Right lobe of liver (tissue), 6 donors: ENCODE data around the gene AGFG2. TPM values are rescaled to one million over a fixed set of nuclear protein-coding genes. Genes with fewer than 3 reads are reported as not detected.
A peak's percentile ranks its signal among the peaks of the same experiment; 100 is the strongest.

Experiments used
- ATAC-seq, 4 donors: fragments of 200-7000 bp; cut with Tn5 transposase; one replicate each; pipeline ENCODE4 v1.9.1; 2020; ENCODE audit warnings: mild to moderate bottlenecking in 4 of 4, moderate library complexity in 4 of 4
- DNase-seq, 3 donors: peaks; one replicate each; pipeline ENCODE4 v3.0.0-alpha.2; 2020
- H3K27ac ChIP-seq, 3 donors: fragments of 200-600 bp; one replicate each; pipeline ENCODE4 v1.8.0; 2022
- H3K27me3 ChIP-seq, 2 donors: fragments of 200-600 bp; one replicate each; pipeline ENCODE4 v1.8.0; 2022
- H3K36me3 ChIP-seq, 4 donors: fragments of 200-600 bp; sonication (generic) in 1 of 4; one replicate each; pipeline versions ENCODE4 v1.5.1 to v1.8.0; 2017 to 2022; ENCODE audit warnings: control low read depth in 1 of 4
- H3K4me1 ChIP-seq, 4 donors: fragments of 200-600 bp; sonication (generic) in 1 of 4; one replicate each; pipeline versions ENCODE4 v1.5.1 to v1.8.0; 2017 to 2022; ENCODE audit warnings: control low read depth in 1 of 4
- H3K4me3 ChIP-seq, 3 donors: fragments of 200-600 bp; one replicate each; pipeline ENCODE4 v1.8.0; 2022
- H3K9me3 ChIP-seq, 4 donors: fragments of 200-600 bp; sonication (generic) in 1 of 4; one replicate each; pipeline versions ENCODE4 v1.5.1 to v1.8.0; 2017 to 2022; ENCODE audit warnings: control low read depth in 1 of 4
- POLR2A ChIP-seq: fragments of 450-650 bp; IDR thresholded peaks from one replicate; pipeline ENCODE4 v1.6.1; 2017; ENCODE audit warnings: antibody characterized with exemption, mild to moderate bottlenecking
- WGBS: methylation state at CpG from one replicate; pipeline ENCODE4 v1.1.6; 2018; ENCODE audit warnings: low coverage, low lambda C conversion rate; ENCODE audit not compliant: insufficient coverage; ENCODE audit errors: missing lambda C conversion rate; 5-methylcytosine and 5-hydroxymethylcytosine counted together
- intact Hi-C, 2 donors: fragments of 100-400 bp; cut with DNase I; formaldehyde crosslinking; loops; one replicate each; pipeline versions ENCODE4 v1.11.2 to v1.14.1; 2022
- total RNA-seq, 6 experiments: library from RNA; depleted of rRNA in 2 of 6; stranded (reverse); fragments of >200 nt in 2 of 6; fragmentation: NEBNext Ultra II Directional in 3 of 6; extraction: Animal tissue kit (Norgen Biotek cat#: 25700) in 3 of 6; gene quantifications; one replicate each; pipeline versions ENCODE4 v1.1.0 to v1.2.4, GENCODE V29; 2016 to 2023
- TF ChIP-seq, protein P1 (sequence below), 4 donors: fragments of 200-600 bp in 3 of 4; fragments of 450-650 bp in 1 of 4; IDR thresholded peaks; one replicate each; pipeline versions ENCODE4 v1.5.1 to v1.8.0; 2016 to 2022; ENCODE audit warnings: antibody characterized with exemption in 4 of 4, mild to moderate bottlenecking in 2 of 4
- donor health status: DM: no; HTN: yes; CAD: no.
- donor health status: DM: no; HTN: no; CAD: no.
- donor health status: DM: no; HTN: no; CAD: no.
- donor health status: DM: no; HTN: yes; CAD: no.
- donor health status: DM: no; HTN: yes; CAD: no.

AGFG2 gene
- total RNA-seq, 6 experiments from 2014 or later = 52.9 to 86.3 (median 69.8) TPM

DNA sequence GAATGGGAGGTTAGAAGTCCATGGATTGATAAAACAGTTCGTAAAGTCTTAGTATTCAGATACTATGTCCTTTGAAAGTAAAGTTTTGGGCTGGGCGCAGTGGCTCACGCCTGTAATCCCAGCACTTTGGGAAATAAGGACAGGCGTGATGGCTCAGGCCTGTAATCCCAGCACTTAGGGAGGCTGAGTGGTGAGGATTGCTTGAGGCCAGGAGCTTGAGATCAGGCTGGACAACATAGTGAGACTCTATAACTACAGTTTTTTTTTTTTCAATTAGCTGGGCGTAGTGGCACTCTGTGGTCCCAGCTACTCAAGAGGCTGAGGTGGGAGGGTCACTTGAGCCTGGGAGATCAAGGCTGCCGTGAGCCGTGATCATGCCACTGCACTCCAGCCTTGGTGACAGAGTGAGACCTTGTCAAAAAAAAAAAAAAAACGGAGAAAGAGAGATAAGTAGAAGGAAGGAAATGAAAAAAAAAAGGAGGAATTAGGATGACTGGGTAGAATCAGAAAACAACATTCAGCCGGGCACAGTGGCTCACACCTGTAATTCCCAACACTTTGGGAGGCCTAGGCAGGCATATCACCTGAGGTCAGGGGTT, 25.7 kb upstream of the AGFG2 start:
- no peaks in the 10 kb centered on the region for H3K36me3 ChIP-seq
- no peaks in the 10 kb centered on the region for H3K9me3 ChIP-seq
- DNase-seq = no peak
- no peak overlapping the region for H3K4me3 ChIP-seq
- WGBS = 77% methylated on average over 9 of the region's 9 CpGs
- TF ChIP-seq POLR2A = no peak
- TF ChIP-seq, protein P1, sequence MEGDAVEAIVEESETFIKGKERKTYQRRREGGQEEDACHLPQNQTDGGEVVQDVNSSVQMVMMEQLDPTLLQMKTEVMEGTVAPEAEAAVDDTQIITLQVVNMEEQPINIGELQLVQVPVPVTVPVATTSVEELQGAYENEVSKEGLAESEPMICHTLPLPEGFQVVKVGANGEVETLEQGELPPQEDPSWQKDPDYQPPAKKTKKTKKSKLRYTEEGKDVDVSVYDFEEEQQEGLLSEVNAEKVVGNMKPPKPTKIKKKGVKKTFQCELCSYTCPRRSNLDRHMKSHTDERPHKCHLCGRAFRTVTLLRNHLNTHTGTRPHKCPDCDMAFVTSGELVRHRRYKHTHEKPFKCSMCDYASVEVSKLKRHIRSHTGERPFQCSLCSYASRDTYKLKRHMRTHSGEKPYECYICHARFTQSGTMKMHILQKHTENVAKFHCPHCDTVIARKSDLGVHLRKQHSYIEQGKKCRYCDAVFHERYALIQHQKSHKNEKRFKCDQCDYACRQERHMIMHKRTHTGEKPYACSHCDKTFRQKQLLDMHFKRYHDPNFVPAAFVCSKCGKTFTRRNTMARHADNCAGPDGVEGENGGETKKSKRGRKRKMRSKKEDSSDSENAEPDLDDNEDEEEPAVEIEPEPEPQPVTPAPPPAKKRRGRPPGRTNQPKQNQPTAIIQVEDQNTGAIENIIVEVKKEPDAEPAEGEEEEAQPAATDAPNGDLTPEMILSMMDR (IDR thresholded peaks at IDR 0.05) = no peak
- H3K27me3 ChIP-seq = no peaks in the 10 kb centered on the region
- no peak for ATAC-seq
- H3K4me1 ChIP-seq = no peaks in the 10 kb centered on the region
- intact Hi-C loops = no loop called here
- H3K27ac ChIP-seq = no peak overlapping the region

DNA sequence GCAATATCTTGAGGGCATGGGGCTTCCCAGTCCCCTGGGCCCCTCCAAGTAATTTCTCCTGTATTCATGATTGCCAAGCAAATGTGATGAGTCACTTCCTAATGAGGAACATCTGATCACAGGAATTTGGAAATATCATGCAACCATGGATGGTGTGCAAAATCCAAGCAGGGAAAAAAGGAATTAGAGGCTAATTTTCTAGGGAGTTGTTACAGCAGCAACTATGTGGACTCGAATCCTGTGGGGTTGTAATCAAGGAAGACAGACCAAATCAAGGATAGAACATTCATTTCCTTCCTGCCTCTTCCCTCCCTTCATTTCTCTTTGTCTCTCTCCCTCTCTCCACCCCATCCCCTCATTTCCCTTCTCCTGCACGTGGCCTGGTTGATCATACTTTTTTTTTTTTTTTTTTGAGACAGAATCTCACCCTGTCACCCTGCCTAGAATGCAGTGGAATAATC, 23.9 kb upstream of the AGFG2 start:
- 47% methylated on average over 2 of the region's 2 CpGs for WGBS
- H3K4me1 ChIP-seq = no peaks in the 10 kb centered on the region
- H3K4me3 ChIP-seq = no peak overlapping the region
- H3K27ac ChIP-seq = no peak overlapping the region
- H3K9me3 ChIP-seq = no peaks in the 10 kb centered on the region
- no peaks in the 10 kb centered on the region for H3K27me3 ChIP-seq
- ATAC-seq (peak in 1 of 4 donors; percentile 41), DNase-seq (no peak)
- intact Hi-C loops = no loop called here
- no peaks in the 10 kb centered on the region for H3K36me3 ChIP-seq
- TF ChIP-seq, protein P1 (IDR thresholded peaks at IDR 0.05) = no peak
- no peak for TF ChIP-seq POLR2A

DNA sequence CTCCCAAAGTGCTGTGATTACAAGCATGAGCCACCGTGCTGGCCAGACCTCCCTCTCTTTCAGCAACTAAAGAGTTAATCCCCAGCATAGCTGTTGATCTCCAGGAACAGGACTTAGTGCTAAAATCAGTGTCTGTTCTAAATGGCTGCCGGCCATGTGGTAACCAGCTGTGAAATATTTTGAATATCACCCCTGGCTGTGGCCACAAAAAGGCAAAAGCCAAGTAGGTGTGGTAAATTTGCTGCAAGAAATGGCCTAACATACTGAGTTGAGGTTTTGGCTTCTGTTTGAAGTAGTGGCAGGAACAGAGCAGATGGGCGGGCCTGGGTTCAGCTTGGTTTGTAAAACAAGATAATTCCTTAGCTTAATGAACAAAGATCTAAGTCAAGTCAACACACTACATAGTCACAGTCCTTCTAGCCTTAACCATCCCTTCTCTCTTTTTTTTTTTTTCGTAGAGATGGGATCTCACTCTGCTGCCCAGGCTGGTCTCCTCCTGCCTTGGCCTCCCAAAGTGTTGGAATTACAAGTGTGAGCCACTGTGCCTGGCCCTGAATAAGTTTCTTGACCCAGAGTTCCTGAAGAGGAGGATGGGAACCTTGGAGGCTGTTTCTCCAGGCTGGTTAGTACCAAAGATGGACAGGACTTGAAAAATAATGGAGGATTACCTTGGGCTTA, 22.7 kb upstream of the AGFG2 start:
- ATAC-seq (no peak), DNase-seq (no peak)
- no peak overlapping the region for H3K27ac ChIP-seq
- H3K4me3 ChIP-seq = no peak overlapping the region
- no peaks in the 10 kb centered on the region for H3K36me3 ChIP-seq
- H3K27me3 ChIP-seq = no peaks in the 10 kb centered on the region
- WGBS = 69% methylated on average over 4 of the region's 4 CpGs
- intact Hi-C loops = no loop called here
- TF ChIP-seq, protein P1 (IDR thresholded peaks at IDR 0.05) = no peak
- TF ChIP-seq POLR2A = no peak
- H3K9me3 ChIP-seq = no peaks in the 10 kb centered on the region
- no peaks in the 10 kb centered on the region for H3K4me1 ChIP-seq

DNA sequence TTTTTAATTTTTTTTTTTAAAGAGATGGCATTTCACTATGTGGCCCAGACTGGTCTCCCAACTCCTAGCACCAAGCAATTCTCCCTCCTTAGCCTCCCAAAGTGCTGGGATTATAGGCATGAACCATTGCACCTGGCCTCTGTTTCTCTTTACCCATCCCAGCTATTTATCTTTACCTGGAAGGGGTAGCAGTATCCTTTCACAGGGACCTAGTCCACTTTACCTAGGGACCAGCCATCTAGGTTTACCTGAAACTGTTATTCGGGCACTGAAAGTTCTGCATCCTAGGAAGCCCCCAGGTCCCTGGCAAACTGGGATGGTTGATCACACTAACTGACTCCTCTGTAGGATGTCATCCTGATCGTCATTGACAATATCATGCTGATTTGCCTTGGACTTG, 21.7 kb upstream of the AGFG2 start:
- ATAC-seq (no peak), DNase-seq (no peak)
- intact Hi-C loops = no loop called here
- Histone ChIP-seq H3K36me3 (no peaks in the 10 kb centered on the region), H3K4me3 (no peak overlapping the region), H3K27ac (no peak overlapping the region), H3K9me3 (no peaks in the 10 kb centered on the region), H3K27me3 (no peaks in the 10 kb centered on the region), H3K4me1 (no peaks in the 10 kb centered on the region)
- WGBS = 100% methylated on average over 2 of the region's 2 CpGs
- TF ChIP-seq, protein P1 (IDR thresholded peaks at IDR 0.05) = no peak
- no peak for TF ChIP-seq POLR2A
